Keratinocyte (primary cell): ENCODE measurements around the gene ANO2. TPM values are rescaled to one million over a fixed set of nuclear protein-coding genes. Genes with fewer than 3 reads are reported as not detected.

ENCODE experiments used
- DNase-seq: peaks from one replicate; pipeline ENCODE4 v3.0.0-alpha.2; 2011; ENCODE audit warnings: low read depth, missing footprints, low spot score
- FAIRE-seq: peaks from 2 replicates; lab custom pipeline; 2011; peaks lifted over from hg19 to GRCh38; lab: Jason Lieb, UNC
- H2AFZ ChIP-seq: 2 replicates; pipeline ENCODE4 v1.6.0; 2012; ENCODE audit warnings: low read length, control low read depth, inconsistent platforms; ENCODE audit not compliant: control insufficient read depth
- H3K27ac ChIP-seq: 2 replicates; pipeline ENCODE4 v1.5.1; 2011; ENCODE audit warnings: low read length; ENCODE audit not compliant: control insufficient read depth, insufficient read depth
- H3K27me3 ChIP-seq: 3 replicates; pipeline ENCODE4 v1.6.0; 2011; ENCODE audit warnings: low read length; ENCODE audit not compliant: control insufficient read depth, insufficient read depth; ENCODE audit errors: extremely low read depth
- H3K36me3 ChIP-seq, 2 experiments: 2 replicates in 1 of 2; 3 replicates in 1 of 2; pipeline ENCODE4 v1.5.1; 2011; ENCODE audit warnings: low read length in 2 of 2, mild to moderate bottlenecking in 1 of 2; ENCODE audit not compliant: control insufficient read depth in 2 of 2, insufficient read depth in 2 of 2; ENCODE audit errors: extremely low read depth in 1 of 2
- H3K4me1 ChIP-seq: 3 replicates; pipeline ENCODE4 v1.5.1; 2011; ENCODE audit warnings: low read length; ENCODE audit not compliant: control insufficient read depth, insufficient read depth; ENCODE audit errors: extremely low read depth
- H3K4me2 ChIP-seq: 3 replicates; pipeline ENCODE4 v1.6.0; 2011; ENCODE audit warnings: low read depth, low read length; ENCODE audit not compliant: control insufficient read depth, insufficient read depth; ENCODE audit errors: extremely low read depth
- H3K4me3 ChIP-seq, 3 experiments: fragments of 200-600 bp in 1 of 3; sonication (generic) in 1 of 3; 2 replicates in 2 of 3; 3 replicates in 1 of 3; pipeline ENCODE4 v1.5.1; 2011 to 2016; ENCODE audit warnings: low read length in 3 of 3, mild to moderate bottlenecking in 3 of 3, control low read depth in 2 of 3, inconsistent platforms in 1 of 3, low read depth in 1 of 3, mixed read lengths in 1 of 3, mixed run types in 1 of 3, moderate library complexity in 1 of 3; ENCODE audit not compliant: control insufficient read depth in 2 of 3, insufficient read depth in 2 of 3; ENCODE audit errors: extremely low read depth in 1 of 3
- H3K79me2 ChIP-seq: 2 replicates; pipeline ENCODE4 v1.6.0; 2012; ENCODE audit warnings: low read length; ENCODE audit not compliant: control insufficient read depth, insufficient read depth
- H3K9ac ChIP-seq: 3 replicates; pipeline ENCODE4 v1.6.0; 2011; ENCODE audit warnings: low read length; ENCODE audit not compliant: control insufficient read depth, insufficient read depth; ENCODE audit errors: extremely low read depth
- H3K9me1 ChIP-seq: 3 replicates; pipeline ENCODE4 v1.6.0; 2011; ENCODE audit warnings: low read length; ENCODE audit not compliant: control insufficient read depth, insufficient read depth; ENCODE audit errors: extremely low read depth
- H3K9me3 ChIP-seq: 2 replicates; pipeline ENCODE4 v1.5.1; 2012; ENCODE audit warnings: low read depth, low read length; ENCODE audit not compliant: control insufficient read depth
- H4K20me1 ChIP-seq: 3 replicates; pipeline ENCODE4 v1.6.0; 2011; ENCODE audit warnings: low read length; ENCODE audit not compliant: control insufficient read depth, insufficient read depth; ENCODE audit errors: extremely low read depth
- EZH2 ChIP-seq: IDR thresholded peaks from one replicate; pipeline ENCODE4 v1.6.1; 2012; ENCODE audit warnings: inconsistent platforms, mild to moderate bottlenecking, low read length, moderate library complexity
- dilution Hi-C: fragments of 300-500 bp; cut with MboI; formaldehyde crosslinking; loops from one replicate; pipeline ENCODE4 v1.7.0; 2020; ENCODE audit warnings: low sequenced_read_pairs; ENCODE audit not compliant: extremely low pct_ligation_motif_present
- polyA plus RNA-seq, 5 experiments: library from polyadenylated mRNA; depleted of rRNA in 3 of 5; stranded (reverse) in 3 of 5; stranded (forward) in 1 of 5; unstranded in 1 of 5; fragments of >200 nt; gene quantifications; 1 replicate in 1 of 5; 2 replicates in 3 of 5; 3 replicates in 1 of 5; pipeline versions ENCODE4 v1.2.1 to v1.2.3, GENCODE V29; 2011 to 2012; ENCODE audit warnings: missing spikeins in 2 of 5, low read depth in 1 of 5, low replicate concordance in 1 of 5
- TF ChIP-seq, protein P1 (sequence below), 3 experiments: IDR thresholded peaks in 1 of 3; conservative IDR thresholded peaks in 1 of 3; optimal IDR thresholded peaks in 1 of 3; 2 replicates in 2 of 3; 3 replicates in 1 of 3; pipeline versions ENCODE3 to v1.5.1; 2011; ENCODE audit warnings: low read length in 3 of 3, mild to moderate bottlenecking in 3 of 3, moderate library complexity in 2 of 3, control low read depth in 1 of 3, inconsistent platforms in 1 of 3; ENCODE audit not compliant: insufficient read depth in 2 of 3; ENCODE audit errors: extremely low read depth in 1 of 3

ANO2 gene
- polyA plus RNA-seq, 1 donor (not counting 4 experiments of a cell fraction or from before 2014, with no cell fraction given), result 0.14 TPM

DNA sequence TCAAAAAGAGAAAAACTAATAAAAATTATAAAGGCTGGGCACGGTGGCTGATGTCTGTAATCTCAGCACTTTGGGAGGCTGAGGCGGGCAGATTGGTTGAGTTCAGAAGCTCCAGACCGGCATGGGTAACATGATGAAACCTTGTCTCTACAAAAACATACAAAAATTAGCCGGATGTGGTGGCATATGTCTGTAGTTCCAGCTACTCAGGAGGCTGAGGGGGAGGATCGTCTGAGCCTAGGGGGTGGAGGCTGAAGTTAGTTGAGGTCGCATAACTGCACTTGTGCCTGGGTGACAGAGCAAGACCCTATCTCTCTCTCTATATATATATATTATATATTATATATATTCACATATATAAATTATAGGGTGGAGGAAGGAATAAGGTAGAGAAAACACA lies 32.5 kb upstream of the ANO2 start:
- Histone ChIP-seq H3K27me3 (no peaks in the 10 kb centered on the region), H3K36me3 (no peaks in the 10 kb centered on the region), H3K9me3 (no peaks in the 10 kb centered on the region), H3K9me1 (no peaks in the 10 kb centered on the region), H3K4me3 (no peak overlapping the region), H3K9ac (no peak overlapping the region), H3K27ac (no peak overlapping the region), H3K4me2 (no peak overlapping the region), H3K79me2 (no peaks in the 10 kb centered on the region), H4K20me1 (no peaks in the 10 kb centered on the region), H3K4me1 (no peaks in the 10 kb centered on the region), H2AFZ (no peak overlapping the region)
- dilution Hi-C loops, result no loop called here
- no peak for DNase-seq
- no peak for FAIRE-seq
- TF ChIP-seq, protein P1, sequence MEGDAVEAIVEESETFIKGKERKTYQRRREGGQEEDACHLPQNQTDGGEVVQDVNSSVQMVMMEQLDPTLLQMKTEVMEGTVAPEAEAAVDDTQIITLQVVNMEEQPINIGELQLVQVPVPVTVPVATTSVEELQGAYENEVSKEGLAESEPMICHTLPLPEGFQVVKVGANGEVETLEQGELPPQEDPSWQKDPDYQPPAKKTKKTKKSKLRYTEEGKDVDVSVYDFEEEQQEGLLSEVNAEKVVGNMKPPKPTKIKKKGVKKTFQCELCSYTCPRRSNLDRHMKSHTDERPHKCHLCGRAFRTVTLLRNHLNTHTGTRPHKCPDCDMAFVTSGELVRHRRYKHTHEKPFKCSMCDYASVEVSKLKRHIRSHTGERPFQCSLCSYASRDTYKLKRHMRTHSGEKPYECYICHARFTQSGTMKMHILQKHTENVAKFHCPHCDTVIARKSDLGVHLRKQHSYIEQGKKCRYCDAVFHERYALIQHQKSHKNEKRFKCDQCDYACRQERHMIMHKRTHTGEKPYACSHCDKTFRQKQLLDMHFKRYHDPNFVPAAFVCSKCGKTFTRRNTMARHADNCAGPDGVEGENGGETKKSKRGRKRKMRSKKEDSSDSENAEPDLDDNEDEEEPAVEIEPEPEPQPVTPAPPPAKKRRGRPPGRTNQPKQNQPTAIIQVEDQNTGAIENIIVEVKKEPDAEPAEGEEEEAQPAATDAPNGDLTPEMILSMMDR (optimal IDR thresholded peaks at IDR 0.05 in 1 of 3, IDR thresholded peaks at IDR 0.05 in 1 of 3, conservative IDR thresholded peaks at IDR 0.05 in 1 of 3; ENCODE audit: extremely low read depth in 1 of 3, insufficient read depth in 2 of 3, low read length in 3 of 3), result no peak
- TF ChIP-seq EZH2, result no peak

DNA sequence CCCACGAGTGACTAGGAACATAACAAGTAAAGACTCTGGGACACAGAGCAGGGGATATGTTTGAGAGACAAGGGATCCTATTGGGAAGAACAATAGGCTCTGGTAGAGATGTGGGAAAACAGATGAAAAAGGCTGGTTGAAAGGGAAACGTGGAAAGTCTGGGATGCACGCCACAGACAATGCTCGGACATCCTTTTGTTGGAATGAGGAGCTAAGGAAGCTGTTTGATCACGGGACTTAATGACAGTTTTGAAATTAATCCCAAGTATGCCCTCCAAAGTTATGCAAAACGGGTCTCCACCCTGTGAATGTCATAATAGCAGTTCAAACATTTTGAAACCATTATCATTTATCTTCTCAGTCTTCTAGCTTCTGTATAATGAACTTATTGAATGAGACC lies 31.7 kb upstream of the ANO2 start:
- no peak for TF ChIP-seq EZH2
- TF ChIP-seq, protein P1 (optimal IDR thresholded peaks at IDR 0.05 in 1 of 3, IDR thresholded peaks at IDR 0.05 in 1 of 3, conservative IDR thresholded peaks at IDR 0.05 in 1 of 3; ENCODE audit: extremely low read depth in 1 of 3, insufficient read depth in 2 of 3, low read length in 3 of 3), result no peak
- no peak overlapping the region for H2AFZ ChIP-seq
- H3K9ac ChIP-seq, result no peak overlapping the region
- H3K4me3 ChIP-seq, result no peak overlapping the region
- dilution Hi-C loops, result no loop called here
- no peaks in the 10 kb centered on the region for H3K36me3 ChIP-seq
- no peak overlapping the region for H3K27ac ChIP-seq
- H3K4me1 ChIP-seq, result no peaks in the 10 kb centered on the region
- FAIRE-seq, result no peak
- no peaks in the 10 kb centered on the region for H3K79me2 ChIP-seq
- H3K4me2 ChIP-seq, result no peak overlapping the region
- peaks cover 2% of the 10 kb centered on the region for H3K27me3 ChIP-seq
- no peaks in the 10 kb centered on the region for H3K9me1 ChIP-seq
- no peaks in the 10 kb centered on the region for H4K20me1 ChIP-seq
- H3K9me3 ChIP-seq, result no peaks in the 10 kb centered on the region
- no peak for DNase-seq
